Breast epithelium (tissue), 3 donors: ENCODE results near the gene PPA2.
"Not testable (repeated sequence)": the region's sequence is repeated elsewhere in the genome, so short reads cannot be mapped to it uniquely, and the experiment has no call there.

Source experiments
- CTCF ChIP-seq, 3 donors: fragments of 450-650 bp; IDR thresholded peaks; one replicate each; pipeline ENCODE4 v1.5.1; 2016 to 2017; ENCODE audit warnings: antibody characterized with exemption in 3 of 3, mild to moderate bottlenecking in 3 of 3, moderate library complexity in 3 of 3
- POLR2AphosphoS5 ChIP-seq, 3 donors: sonication (generic); formaldehyde crosslinking; IDR thresholded peaks; one replicate each; pipeline ENCODE4 v1.6.1; 2017; ENCODE audit warnings: antibody characterized with exemption in 3 of 3

- TF ChIP-seq CTCF, POLR2AphosphoS5 (IDR thresholded peaks at IDR 0.05): not testable (repeated sequence)
Observed at GRCh38 chr4:105409135-105409534, 64.7 kb downstream of the PPA2 start.
